SK-N-SH (cell line): ENCODE measurements around the gene WDR17.

Experiments used
- EP300 ChIP-seq, 2 experiments: IDR thresholded peaks; 2 replicates each; pipeline versions ENCODE4 v1.4.0 to v1.6.1; 2012; ENCODE audit warnings: borderline replicate concordance in 1 of 2, low read depth in 1 of 2, low read length in 1 of 2
- POLR2AphosphoS5 ChIP-seq: IDR thresholded peaks from 2 replicates; pipeline ENCODE4 v1.6.1; 2012; ENCODE audit warnings: low read depth, low read length
- REST ChIP-seq: IDR thresholded peaks from 2 replicates; pipeline ENCODE4 v1.6.1; 2012; ENCODE audit warnings: mild to moderate bottlenecking, low read depth, low read length, moderate library complexity
- TF ChIP-seq, protein P1 (sequence below): fragments of 200-600 bp; sonication (generic); IDR thresholded peaks from 2 replicates; pipeline ENCODE4 v1.6.1; 2017; ENCODE audit warnings: antibody characterized with exemption, mild to moderate bottlenecking, moderate library complexity

GRCh38 chr4:176042195-176042594 lies 23.4 kb upstream of the WDR17 start:
- TF ChIP-seq EP300 (IDR thresholded peaks at IDR 0.05; ENCODE audit: borderline replicate concordance in 1 of 2, low read depth in 1 of 2, low read length in 1 of 2) (no peak), REST (no peak), POLR2AphosphoS5 (no peak)
- TF ChIP-seq, protein P1, sequence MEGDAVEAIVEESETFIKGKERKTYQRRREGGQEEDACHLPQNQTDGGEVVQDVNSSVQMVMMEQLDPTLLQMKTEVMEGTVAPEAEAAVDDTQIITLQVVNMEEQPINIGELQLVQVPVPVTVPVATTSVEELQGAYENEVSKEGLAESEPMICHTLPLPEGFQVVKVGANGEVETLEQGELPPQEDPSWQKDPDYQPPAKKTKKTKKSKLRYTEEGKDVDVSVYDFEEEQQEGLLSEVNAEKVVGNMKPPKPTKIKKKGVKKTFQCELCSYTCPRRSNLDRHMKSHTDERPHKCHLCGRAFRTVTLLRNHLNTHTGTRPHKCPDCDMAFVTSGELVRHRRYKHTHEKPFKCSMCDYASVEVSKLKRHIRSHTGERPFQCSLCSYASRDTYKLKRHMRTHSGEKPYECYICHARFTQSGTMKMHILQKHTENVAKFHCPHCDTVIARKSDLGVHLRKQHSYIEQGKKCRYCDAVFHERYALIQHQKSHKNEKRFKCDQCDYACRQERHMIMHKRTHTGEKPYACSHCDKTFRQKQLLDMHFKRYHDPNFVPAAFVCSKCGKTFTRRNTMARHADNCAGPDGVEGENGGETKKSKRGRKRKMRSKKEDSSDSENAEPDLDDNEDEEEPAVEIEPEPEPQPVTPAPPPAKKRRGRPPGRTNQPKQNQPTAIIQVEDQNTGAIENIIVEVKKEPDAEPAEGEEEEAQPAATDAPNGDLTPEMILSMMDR = no peak
